GM19238 (cell line): ENCODE data around the gene SARS1.
"Not testable (repeated sequence)": the region's sequence is repeated elsewhere in the genome, so short reads cannot be mapped to it uniquely, and the experiment has no call there.

ENCODE experiments used
- DNase-seq: peaks from one replicate; pipeline ENCODE4 v3.0.0; 2011; ENCODE audit warnings: low spot score; ENCODE audit not compliant: insufficient read length

Gene SARS1

GRCh38 chr1:109193653-109194590 lies 19.8 kb upstream of the SARS1 start:
- DNase-seq, result peak; percentile 67

DNA sequence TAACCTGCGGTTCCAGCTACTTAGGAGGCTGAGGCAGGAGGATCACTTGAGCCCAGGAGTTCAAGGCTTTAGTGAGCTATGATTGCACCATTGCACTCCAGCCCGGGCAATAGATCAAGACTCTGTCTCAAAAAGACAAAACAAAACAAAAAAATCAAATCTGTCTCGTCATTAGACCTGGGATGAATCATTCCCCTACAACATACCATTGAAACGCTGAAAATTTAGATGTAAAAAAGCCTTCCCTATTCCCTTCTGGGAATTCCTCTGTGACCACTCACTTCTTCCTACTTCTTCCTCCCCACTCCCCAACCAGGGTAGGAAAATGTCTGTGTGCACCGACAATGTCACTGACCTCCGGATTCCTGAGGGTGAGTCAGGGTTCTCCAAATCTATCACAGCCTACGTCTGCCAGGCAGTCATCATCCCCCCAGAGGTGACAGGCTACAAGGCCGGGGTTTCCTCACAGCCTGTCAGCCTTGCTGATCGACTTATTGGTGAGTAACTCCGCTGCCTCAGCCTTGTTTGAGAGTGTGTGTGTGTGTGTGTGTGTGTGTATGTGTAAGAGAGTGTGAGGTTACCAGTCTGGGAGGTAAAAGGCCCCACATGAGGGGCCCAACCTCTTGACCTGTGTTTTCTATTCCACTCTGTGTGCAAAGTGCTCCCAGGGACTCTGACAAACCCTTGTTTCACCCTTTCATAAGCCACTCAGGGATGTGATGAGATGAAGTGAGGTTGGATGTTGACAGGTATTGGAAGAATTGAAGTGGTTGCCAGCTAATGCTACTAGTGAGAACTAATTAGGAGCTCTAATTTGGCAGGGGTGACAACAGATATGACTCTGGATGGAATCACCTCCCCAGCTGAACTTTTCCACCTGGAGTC lies 16.3 kb upstream of the SARS1 start:
- no peak for DNase-seq

DNA sequence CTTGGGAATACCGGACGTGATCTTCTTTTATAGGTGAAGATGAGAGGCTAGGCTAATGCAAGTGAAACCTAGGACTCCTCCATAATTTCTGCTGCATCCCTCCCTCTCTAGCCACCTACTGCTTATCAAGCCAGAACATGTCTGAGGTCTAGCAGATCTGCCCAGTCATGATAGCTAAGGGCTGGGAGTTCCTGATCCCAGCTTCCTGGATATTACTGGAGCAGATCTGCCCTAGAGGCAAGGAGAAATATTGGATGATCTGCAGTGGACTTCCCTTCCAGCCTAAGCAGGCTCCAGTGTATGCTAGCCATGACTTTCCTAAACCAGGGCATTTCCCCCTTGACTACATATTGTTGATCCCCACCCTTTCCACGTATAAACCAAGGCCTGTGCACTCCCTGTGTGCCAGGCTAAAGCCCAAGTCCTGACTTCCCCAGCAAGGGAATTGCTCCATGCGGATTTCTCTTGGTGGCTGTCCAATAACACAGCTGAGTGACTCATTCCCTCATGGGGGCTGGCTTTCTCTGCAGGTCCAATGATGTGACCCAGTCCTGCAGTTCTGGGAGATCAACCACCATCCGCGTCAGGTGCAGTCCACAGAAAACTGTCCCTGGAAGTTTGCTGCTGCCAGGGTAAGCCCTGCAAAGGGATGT lies 15.5 kb upstream of the SARS1 start:
- DNase-seq, result no peak

GRCh38 chr1:109198745-109199144 lies 15.0 kb upstream of the SARS1 start:
- no peak for DNase-seq

- DNase-seq, result no peak
Observed at GRCh38 chr1:109199710-109200109, 14.0 kb upstream of the SARS1 start.

DNA sequence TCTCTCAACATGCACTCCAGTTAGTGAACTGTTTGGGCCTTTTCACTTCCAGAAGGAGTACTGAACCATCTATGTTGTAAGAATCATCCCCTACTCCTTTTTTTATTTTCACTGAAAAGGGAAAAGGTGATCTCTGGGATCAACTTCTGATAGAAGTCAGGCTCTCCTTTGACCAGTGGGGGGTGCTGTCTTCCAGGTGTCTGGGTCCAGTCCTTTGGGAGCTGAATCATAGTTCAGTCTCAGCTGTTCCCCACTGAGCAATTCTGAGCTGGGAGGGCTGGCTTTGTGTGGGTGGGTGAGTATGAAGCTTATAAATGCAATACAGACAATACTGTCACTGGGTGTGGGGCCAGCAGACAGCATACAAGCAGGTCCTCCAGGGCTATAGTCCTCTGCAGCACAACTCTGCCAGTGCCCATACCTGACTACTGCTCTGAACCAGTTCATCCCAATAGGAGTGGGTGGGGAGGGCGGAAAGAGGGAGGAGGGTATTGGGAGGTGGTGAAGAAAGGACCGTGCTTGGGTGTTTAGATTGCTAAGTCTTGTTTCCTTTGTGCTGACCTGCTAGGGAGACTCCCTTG lies 12.5 kb upstream of the SARS1 start:
- peak; percentile 31 for DNase-seq

DNA sequence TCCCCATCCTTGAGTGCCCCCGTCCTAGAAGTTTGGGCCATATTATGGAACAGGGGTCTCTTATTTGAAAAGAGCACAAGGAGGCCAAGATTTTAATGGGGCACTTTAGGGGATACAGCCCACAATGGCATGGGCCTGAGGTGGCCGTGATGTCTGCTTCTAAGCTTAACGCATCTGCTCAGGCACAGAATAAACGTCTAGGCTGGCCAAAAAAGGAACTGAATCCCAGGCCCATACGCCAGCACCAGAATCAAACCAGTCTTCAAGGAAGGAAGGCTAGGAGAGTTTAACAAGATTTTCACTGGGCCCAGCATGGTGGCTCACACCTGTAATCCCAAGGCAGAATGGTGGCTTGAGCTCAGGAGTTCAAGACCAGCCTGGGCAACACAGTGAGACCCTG lies 9.2 kb upstream of the SARS1 start:
- DNase-seq, result no peak

GRCh38 chr1:109206339-109206738 lies 7.4 kb upstream of the SARS1 start:
- DNase-seq, result no peak

GRCh38 chr1:109207467-109208103 lies 6.1 kb upstream of the SARS1 start:
- no peak for DNase-seq

GRCh38 chr1:109208394-109208793 lies 5.3 kb upstream of the SARS1 start:
- no peak for DNase-seq

DNA sequence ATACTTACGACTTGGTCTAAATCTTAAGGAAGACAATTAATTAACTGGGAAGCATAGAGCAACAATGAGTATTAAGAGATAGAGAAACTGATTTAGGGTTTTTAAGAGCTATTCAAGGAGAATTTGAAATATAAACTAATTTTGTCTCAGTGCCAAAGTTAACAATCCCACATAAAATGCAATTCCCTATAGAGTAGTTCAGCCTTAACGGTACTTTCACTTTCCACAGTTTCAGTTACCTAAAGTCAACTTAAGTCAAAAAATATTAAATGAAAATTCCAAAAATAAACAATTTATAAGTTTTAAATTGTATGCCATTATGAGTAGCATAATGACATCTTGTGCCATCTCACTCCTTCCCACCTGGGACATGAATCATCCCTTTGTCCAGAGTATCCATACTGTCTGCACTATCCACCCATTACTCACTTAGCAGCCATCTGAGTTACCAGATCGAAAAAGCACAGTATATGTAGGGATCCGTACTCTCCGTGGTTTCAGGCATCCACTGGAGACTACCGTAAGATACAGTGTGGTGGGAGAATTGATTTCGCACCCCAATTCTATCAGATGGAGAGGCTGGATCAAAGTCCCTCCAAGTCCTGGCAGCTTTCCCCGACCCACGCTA lies 4.8 kb upstream of the SARS1 start:
- no peak for DNase-seq

DNA sequence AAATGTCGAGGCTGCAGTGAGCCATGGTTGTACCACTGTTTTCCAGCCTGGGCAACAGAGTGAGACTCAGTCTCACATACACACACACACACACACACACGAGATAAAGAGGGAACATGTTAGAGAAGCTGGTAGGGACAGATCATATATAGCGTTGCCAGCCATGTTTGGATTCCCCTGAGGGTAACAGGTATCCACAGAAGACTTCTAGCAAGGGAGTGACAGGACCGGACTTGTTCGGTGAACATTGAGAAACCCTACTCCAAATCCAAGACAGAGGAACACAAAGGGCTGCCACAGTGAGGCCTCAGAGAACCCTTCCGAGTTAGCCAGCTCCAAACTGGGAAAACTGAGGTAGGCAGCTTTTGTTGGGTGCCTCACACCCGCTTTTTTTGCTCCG lies 3.7 kb upstream of the SARS1 start:
- DNase-seq, result no peak

GRCh38 chr1:109213345-109213823 lies 334 bp upstream of the SARS1 start:
- DNase-seq, result no peak

DNA sequence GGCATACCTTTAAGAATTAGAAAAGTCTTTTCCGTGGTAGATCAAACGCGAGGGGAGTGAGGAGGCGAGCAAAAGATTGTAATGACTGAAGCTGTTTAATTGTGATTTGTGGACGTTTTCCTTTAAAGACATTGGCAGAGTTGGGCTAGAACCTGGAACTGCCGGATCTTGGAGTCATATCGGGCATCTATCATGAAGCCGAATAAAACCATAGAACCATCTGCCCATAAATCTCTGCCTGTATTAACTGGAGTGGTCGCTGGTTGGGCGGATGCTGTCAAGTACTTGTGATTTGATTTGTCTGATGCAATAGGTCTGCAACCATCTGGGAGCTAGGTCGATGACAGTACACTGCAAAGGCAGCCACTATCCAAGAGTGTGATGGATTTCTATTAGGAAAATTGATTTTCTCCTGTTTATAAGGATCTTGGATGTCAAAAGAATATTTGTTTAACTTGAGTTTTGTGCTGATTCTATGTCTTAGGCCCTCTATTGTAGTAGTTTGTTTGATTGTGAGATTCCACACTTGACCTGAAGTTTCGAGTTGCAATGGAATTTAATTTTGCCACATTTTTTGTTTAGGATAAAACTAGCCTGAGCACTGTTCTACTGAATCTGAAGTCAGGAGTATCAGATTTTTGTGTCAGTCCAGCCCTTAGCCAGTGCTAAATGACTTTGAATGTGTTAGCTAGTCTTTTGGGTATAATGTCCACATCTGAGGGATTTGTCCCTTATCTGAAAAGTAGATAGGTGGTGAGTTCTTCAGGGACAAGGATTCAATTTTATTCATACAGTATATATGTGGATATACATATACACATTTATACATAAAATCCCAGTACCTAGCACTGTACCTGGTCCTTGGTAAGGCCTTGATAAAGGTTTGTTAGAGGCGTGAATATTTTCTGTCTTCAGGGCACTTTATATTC lies 1.2 kb downstream of the SARS1 start:
- no peak for DNase-seq

GRCh38 chr1:109216662-109217061 lies 2.9 kb downstream of the SARS1 start:
- DNase-seq, result no peak

DNA sequence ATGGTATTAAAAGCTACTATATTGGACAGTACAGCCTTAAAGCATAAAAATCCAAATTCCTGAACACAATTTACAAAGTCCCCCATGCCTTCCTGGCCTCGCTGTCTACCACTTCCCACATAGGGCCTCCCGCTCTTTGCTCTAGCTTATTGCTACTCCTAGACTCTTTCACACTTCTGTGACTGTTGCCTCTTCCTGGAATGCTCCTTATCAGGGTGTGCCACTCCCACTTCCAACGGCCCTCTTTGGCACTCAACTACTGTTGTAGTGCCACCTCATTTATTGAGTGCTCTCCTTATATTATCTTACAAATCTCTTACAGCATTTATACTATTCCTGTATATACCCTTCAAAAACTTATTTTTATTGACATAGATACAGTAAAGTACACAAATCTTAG lies 4.8 kb downstream of the SARS1 start:
- no peak for DNase-seq

DNA sequence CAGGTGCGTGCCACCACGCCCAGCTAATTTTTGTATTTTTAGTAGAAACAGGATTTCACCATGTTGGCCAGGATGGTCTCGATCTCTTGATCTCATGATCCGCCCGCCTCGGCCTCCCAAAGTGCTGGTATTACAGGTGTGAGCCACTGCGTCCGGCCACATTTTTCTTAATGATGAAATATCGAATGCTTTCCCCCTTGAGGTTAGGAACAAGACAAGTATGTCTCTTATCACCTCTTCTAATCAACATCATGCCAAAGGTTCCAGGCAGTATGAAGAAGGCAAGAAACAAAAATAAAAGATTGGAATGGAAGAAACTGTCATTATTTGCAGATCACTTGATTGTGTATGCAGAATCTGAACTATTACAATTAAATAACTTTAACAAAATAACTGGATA lies 7.5 kb downstream of the SARS1 start:
- DNase-seq, result not testable (repeated sequence)

DNA sequence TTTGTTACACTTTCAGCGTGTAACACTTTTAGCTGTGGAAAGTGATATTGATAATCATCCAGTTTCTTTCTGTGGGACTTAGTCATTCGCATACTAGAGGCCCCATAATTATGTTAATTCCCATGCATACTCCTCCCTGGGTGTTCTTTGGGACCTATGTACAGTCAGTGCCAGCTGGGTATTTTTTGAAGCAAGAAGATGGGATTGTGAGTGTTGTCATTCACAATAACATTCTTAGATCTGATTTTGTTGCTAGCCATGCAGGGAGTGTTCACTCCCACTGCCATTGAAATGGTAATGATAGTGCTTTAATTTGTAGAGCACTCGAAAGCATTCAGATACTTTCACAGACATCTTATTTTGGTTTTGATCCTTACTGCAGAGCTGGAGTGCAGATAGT lies 11.6 kb downstream of the SARS1 start:
- DNase-seq, result no peak
